HG03280 (cell line): Measurements from ENCODE around the gene ENTPD2.

Experiments used
- ATAC-seq: cut with Tn5 transposase; IDR thresholded peaks from one replicate; pipeline ENCODE4 v1.9.1; 2021; ENCODE audit warnings: mild to moderate bottlenecking, moderate library complexity; ENCODE audit not compliant: unreplicated experiment

ENTPD2 gene

DNA sequence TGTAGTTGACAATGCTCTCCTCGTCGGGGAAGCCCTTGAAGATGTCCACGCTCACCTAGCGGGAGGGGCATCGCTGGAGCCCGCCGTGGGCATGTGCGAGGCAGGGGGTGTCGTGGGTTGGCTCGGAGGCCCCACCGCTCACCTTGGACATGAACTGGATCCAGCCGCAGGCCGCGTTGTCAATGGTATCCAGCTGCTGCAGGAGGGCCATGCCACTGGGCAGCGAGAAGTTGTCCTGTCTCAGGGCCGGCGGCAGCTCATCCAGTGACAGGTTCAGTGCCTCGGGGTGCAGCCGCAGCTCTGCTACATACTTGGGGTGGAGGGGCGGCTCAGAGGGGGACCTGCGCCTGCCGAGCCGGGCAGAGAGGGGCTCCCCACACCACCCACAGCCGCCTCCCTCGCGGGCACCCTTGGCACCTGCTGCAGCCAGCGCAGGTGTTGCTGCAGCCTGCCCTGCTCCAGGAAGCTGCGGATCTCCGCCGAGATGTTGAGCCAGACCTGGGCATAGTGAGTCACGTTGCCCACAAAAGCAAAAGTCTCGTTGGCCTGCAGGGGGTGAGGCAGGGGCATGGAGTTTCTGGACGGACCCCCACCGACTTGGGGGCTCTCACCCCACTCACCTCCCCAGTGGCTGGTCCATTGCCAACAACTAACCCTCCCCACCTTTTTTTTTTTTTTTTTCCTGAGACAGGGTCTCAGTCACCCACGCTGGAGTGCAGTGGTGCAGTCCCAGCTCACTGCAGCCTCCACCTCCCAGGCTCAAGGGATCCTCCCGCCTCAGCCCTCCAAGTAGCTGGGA, 34.9 kb downstream of the ENTPD2 start:
- ATAC-seq = no peak

DNA sequence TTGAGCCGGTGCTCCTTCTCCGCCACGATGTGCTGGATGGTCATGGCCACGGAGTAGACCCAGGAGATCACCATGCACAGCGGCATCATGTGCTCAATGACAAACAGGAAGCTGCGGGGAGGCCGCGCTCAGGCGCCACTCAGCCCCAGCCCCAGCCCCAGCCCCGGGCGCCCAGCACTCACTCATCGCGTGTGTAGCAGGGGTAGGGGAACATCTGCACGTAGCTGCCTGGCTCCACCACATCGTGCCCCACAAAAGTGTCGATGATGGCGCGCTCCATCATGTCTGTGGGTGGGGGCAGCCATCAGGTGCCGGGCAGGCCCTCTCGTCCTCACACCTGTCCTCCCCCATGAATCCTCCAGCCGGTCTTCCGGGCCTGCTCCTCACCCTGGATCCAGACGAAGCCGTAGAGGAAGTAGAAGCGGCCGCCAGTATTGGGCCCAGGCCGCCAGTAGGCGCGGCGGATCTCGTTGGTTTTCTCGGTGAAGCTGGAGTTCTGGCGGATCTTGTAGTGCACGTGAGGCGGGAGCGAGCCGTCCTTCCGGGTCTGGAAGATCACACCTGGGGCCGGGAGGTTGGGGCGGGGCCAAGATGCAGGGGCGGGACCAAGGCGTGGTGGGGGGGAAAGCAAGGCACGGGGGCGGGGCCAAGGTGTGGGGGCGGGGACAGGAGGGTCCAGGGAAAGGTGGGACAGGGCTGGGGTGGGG, 35.9 kb downstream of the ENTPD2 start:
- no peak for ATAC-seq

DNA sequence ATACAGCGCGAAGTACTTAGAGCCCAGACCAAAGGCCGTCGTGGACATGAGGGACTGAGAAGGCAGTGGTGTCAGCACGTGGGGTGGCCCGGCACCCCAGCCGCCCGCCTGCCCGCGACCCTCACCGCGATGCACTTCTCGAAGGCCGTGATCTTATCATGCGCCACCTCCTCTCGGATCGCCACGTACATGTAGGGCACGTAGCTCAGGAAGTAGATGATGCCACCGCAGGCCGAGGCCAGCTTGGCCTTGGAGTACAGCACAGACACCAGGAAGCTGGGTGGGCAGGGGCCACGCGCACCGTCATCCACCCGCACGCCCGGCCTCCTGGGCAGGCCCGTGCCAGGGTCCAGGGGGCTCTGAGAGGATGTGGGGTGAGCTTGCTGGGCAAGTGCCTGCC, 36.8 kb downstream of the ENTPD2 start:
- no peak for ATAC-seq

DNA sequence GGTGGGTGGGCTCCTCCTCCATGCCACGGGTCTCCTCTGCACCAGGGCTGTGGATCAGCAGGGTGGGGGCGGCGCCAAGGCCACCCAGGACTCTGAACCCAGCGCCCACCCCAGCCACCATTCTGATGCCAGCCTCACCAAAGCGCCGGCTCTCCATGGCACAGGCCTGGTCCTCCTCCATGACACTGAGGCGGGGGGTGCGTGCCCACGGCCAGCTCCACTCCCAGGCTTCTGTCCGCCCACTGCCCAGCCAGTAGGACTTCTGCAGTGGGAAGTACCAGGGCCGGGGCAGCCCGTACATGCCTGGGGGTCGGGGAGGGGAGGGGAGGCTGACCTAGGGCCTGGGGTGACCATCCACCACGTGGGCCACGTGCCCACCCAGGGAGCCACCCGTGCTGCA, 37.4 kb downstream of the ENTPD2 start:
- no peak for ATAC-seq

DNA sequence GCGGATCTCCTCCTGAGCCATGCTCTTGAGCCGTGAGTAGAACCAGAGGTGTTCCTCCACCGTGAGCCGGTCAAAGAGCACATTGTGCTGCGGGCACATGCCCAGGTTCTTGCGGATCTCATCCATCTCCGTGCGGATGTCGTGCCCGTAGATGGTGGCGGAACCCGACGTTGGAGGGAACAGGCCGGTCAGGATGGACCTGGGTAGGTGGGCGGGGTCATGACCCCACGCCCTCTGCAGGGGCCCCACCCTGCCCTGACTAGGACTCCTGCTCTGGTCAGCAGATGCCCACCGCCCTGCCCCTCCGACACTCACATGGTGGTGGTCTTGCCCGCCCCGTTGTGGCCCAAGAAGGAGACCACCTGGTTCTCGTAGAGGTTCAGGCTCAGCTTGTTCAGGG, 37.9 kb downstream of the ENTPD2 start:
- no peak for ATAC-seq

DNA sequence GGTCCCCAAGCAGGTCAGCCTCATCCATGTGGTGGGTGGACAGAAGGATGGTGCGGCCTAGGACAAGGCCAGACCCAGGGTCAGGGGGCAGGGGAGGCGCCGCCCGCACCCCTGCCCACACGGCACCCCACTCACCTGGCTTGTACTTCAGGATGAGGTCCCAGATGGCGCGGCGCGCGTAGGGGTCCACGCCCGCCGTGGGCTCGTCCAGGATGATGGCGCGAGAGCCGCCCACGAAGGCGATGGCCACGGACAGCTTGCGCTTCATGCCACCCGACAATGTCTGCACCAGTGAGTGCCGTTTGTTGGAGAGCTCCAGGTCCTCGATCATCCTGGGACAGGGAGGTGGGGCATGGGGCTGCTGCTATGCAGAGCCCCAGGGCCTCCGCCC, 38.3 kb downstream of the ENTPD2 start:
- no peak for ATAC-seq

DNA sequence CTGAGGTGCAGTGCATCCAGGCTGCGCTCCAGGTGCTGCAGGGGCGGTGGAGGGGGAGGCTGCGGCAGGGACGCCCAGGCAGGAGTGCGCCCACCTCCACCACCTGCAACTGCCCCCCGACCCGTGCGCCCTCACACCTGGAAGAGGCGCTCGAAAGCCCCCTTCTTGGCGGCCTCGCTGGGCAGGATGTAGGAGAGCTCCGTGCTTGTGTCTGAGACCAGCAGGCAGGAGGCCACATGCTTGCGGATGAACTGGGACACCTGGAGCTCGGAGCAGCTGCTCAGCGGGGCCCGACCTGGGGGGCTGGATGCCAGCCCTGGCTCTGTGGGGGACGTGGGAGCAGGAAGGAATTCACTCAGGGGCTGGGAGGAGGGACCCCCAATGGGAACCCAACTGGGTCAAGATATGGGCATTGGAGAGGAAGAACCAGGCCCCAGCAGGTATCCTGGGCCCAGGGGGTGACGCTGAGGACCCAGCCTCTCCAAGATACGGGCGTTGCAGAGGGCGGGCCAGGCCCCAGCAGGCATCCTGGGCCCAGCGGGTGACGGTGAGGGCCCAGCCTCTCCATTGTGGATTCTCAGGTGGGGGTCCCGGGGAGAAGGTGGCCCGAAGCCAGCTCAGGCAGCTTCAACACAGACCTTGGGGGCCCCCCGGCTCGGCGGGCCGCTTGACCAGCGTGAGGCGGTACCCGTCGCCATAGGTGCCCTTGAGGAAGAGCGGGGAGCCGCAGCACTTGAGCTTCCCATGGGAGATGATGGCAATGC, 38.9 kb downstream of the ENTPD2 start:
- no peak for ATAC-seq

DNA sequence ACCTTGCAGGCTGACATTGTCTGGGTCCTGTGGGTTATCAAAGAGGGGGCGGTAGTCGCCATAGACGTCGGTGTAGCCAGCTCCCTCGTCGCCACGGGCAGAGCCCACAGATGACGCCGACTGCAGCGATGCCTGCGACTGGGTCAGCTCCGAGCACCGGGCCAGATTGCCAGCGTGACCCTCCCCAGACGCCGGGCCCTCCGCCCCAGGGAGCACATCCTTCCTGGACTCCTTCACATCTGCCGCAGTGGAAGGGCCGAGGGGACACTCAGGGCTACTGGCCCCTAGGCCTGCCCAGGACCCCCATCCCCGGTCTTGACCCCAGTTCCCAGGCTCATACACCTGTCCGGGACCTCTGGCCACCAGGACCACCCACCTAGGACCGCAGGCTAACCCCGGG, 39.7 kb downstream of the ENTPD2 start:
- no peak for ATAC-seq

DNA sequence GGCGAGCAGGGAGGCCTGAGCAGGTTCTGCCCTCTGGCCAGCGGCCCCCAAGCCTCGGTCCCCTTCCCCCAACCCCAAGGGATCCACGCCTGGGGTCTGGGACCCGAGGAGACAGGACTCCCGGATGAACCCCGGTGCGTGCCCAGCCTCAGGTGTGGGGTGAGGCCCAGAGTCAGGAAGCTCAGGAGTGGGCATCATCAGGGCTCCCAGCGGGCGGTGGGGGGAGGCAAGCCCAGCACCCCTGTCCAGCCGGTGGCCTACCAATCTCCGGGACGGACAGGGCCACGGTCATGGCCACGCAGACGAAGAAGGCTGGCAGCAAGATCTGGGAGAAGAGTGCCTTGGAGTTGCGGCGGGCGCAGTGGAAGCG, 40.3 kb downstream of the ENTPD2 start:
- ATAC-seq = no peak

DNA sequence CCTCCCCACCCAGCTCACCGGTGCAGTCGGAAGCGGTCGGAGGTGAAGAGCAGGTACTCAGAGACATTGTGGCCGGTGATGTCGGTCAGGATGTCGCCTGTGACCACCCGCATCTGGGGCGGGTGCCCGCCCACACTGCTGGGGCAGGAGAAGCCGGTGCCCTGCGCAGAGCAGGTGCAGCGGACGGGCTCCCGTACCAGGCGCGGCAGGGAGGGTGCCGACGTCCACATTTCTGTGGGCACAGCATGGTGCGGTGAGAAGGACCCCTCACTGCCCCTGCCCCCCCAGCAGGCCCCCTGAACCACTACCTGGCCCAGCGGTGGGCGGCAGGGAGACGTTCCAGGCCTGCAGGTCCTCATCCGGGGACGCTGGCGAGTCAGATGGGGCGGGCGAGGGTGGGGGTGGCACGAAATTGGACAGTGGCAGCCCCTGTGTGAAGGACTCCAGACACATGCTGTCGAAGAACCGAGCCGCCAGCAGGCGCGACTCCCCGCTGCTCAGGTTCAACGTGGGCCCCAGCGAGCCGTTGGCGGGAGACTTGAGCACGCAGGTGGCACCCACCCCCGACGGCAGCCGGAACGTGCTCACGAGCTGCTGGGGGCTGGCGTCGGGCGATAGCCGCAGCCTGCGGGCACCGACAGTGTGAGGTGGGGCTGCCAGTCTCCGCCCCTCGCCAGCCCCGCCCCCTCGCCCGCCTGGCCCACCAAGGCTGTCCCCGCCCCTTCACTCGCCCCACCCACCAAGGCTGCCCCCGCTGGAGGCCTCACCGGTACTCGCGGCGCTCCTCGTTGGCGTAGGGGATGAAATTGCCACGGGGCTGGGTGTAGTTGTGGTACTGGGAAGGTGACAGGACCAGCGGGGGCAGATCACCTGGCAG, 40.9 kb downstream of the ENTPD2 start:
- no peak for ATAC-seq

DNA sequence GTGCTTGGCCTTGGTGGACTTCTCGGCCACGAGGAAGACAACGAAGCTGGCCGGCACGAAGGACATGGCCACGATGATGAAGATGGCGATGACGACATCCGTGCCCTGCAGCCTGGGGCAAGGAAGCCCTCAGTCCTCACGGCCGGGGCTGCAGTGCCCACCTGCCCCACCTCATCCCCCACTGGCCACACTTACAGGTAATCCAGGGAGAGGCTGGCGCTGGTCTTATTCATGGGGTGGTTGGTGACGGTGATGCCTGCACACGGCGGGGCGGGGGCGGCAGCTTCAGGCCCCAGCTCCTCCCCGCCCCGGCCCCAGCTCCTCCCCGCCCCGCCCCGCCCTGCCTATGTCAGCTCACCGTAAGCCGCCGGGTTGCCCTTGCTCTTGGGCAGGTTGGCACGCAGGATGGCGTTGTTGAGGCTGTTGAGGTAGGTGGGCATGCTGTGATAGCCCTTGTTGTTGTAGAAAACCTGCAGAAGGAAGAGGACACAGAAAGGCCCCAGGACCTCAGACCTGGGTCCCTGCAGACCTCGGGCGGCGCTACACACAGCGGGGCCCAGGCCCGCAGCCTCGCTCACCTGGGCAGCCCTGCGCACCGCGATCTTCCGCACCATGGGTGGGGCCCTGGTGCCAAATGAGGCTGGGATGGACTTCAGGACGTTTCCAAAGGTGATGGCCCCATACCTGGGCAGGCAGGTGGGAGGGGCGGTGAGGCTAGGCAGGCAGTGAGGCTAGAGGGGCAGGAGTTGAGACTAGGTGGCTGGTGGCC, 41.8 kb downstream of the ENTPD2 start:
- ATAC-seq = no peak

DNA sequence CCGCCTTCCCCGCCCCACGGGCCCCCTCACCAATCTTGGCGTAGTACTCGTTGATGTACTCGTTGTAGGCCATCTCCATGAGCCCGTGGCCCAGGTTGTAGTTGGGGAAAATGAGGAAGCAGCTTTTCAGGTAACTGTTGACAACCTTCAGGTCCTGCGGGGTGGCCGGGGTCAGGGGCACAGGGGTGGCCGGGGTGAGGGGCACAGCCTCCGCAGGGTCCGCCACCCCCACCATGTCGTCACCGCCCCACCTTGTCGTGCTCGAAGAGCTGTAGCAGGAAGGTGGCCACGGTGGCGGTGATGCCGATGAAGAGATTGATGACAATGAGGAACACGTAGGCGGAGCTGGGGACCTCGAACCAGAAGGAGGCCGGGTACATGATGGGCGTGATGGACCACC, 42.7 kb downstream of the ENTPD2 start:
- ATAC-seq = no peak

DNA sequence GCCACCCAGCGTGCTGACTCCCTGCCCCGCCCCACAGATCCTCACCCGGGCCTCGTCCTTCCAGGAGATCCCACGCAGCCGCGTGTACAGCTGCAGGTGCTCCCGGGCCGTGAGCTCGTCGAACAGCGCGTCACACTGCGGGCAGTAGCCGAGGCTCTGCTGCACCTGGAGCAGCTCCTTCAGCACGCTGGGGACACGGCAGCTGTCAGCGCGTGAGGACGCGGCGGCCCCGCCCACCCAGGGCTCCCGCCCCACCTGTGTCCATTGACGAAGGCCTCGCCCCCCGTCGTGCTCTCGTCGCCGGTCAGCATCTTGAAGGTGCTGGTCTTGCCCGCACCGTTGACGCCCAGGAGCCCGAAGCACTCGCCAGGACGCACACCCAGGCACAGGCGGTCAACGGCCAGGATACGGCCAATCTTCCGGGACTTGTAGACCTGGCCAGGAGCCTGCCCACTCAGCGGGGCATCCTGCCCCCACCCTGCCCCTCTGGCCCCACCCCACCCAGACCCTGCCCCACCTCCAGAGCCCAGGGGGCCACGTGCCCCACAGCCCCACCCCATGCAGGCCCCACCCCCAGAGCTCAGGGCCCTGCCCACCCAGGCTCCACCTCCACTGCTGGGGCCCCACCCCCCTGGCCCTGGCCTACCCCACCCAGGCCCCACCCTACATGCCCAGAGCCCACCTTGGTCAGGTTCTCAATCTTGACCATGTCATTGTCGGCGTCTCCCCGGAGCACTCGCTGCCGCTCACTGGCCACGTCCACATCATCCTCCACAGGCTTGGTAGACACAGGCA, 43.7 kb downstream of the ENTPD2 start:
- ATAC-seq = no peak

DNA sequence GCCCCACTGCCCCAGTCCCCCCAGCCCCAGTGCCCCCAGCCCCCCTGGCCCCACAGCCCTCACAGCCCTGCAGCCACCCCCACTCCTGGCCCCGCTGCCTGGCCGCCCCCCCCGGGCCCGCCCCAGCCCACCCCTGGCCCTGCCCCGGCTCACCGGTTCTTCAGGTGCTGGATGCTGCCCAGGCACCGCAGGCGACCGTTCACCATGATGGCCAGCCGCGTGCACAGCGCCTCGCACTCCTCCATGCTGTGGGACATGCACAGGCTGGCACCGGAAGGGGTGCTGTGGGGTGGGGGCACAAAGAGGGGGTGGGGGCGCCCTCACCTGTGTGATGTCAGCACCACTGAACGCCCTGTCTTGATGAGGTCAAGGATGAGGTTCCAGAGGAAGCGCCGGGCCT, 44.6 kb downstream of the ENTPD2 start:
- no peak for ATAC-seq

DNA sequence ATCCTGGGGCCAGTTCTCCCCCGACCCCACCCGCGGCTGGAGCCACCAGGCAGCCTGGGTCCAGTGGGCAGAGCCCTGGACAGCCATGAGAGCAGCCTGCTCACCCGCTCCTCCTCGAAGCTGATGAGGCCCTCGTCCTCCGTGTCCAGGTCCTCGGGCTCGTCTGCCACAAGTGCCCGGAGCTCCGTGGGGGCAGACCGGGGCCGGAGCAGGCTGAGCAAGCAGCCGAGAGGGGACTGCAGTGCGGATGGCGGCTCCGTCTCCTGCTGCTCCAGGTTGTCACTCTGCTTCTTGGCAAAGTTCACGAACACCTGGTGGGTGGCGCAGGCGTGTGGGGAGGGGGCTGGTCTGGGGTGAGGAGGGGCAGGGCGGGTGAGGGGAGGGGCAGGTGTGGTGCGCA, 45.5 kb downstream of the ENTPD2 start:
- ATAC-seq = no peak

DNA sequence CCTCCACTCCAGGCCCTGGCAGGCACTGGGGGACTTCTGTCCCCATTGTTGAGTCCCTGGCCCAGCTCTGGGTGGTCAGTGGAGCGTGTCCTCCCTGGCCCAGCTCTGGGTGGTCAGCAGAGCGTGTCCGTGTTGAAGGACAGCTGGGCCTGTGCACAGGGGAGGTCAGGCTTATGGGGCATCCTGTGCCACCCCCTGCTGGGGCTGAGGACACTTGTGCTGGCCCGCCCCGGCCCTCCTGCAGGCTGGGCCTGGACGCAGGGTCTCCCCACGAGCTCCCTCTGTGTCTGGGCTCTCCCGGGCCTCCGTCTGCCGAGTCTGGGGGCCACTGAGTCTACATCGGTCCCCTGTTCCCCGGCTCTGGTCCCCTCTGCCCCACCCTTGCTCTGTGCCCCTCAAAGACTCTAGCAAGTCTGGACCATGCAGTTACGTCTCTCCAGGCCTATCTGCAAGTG, 46.0 kb downstream of the ENTPD2 start:
- ATAC-seq = no peak

DNA sequence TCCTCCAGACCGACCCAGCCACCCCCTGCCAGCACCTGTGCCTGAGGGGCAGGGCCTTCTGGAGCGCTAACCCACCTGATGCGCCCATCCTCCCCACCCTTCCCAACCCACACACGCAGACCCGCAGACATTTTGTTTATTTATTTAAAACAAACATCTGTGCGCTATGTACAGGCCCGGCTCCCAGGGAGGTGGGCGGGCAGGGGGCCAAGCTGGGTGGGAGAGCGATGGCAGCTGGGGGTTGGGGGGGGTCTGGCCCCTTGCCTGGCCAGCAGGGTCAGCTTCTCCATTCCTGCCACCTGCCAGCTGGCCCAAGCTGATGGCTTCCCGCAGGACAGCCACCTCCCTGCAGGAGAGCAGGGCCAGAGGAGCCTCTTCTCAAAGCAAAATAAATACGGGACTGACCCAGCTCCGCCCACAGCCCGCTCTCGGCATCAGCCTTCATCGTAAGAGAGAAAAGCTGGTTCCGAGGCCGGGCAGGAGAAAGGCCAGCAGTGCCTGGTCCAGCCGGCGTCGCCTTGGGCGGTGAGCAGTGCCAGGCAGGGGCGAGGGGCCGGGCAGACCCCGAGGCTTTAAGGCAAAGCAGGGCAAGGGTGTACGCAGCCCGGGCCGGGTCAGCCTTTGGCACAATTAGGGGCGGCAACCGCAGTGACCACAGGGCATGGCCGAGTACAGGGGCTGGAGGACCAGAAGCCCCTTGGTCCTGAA, 46.6 kb downstream of the ENTPD2 start:
- no peak for ATAC-seq

DNA sequence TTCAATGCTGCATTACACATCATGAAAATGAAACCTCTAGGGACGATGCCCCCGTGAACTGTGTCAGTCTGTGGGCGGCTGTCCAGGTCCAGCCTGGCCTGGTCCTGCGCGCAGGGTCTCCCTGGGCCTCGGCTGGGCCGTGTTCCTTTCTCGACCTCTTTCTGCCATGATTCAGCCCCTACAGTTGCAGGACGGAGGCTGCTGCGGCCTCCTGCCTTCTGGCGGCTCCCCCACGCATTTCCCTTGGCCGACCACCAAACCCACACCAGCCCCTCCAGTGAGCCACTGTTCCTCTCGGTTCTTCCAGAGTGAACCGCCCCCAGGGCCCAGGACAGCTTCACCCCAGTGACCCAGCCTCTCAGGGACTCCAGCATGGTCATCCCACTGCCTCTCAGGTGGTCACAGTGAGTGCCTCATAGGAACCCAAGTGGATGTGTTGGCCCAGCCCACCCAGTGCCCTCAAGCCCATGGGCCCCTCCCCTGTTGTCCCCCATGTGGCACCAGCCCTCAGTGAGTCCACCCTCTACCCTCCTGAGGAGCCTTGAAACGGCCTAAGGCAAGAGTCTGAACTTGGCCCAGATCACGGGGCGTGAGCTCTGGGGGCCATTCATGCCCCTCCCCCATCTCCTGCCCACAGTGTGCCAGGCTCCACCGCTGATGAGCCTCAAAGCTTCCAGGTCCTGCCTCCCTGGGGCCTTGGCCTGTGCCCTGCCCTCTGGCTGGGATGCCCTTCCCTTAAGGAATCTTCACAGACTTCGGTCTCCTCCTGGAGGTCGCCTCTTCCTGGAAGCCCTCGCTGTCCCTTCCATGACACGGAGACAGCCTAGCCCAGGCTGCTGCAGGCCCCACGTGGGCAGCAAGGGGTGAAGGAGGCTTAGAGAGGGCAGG, 47.5 kb downstream of the ENTPD2 start:
- no peak for ATAC-seq
